Lung (tissue), 12 donors: ENCODE results near the gene PCBP3. TPM values are rescaled to one million over a fixed set of nuclear protein-coding genes. Genes with fewer than 3 reads are reported as not detected.

Source experiments
- ATAC-seq: fragments of 200-7000 bp; cut with Tn5 transposase; one replicate; pipeline ENCODE4 v1.9.1; 2020; ENCODE audit warnings: moderate number of reproducible peaks; ENCODE audit not compliant: insufficient read depth, low FRiP score
- DNase-seq, 3 donors: peaks; one replicate each; pipeline ENCODE4 v3.0.0-alpha.2; 2013 to 2017
- H3K27ac ChIP-seq, 2 donors: one replicate each; pipeline ENCODE4 v1.5.1; 2013; ENCODE audit warnings: mild to moderate bottlenecking in 2 of 2, moderate library complexity in 2 of 2, control low read depth in 1 of 2, inconsistent platforms in 1 of 2, low read depth in 1 of 2, low read length in 1 of 2
- H3K27me3 ChIP-seq, 3 donors: one replicate each; pipeline ENCODE4 v1.5.1; 2013; ENCODE audit warnings: low read length in 2 of 3; ENCODE audit not compliant: control insufficient read depth in 3 of 3, insufficient read depth in 3 of 3
- H3K36me3 ChIP-seq, 4 donors: one replicate each; pipeline ENCODE4 v1.5.1; 2013; ENCODE audit warnings: low read length in 4 of 4, mild to moderate bottlenecking in 1 of 4, moderate library complexity in 1 of 4; ENCODE audit not compliant: control insufficient read depth in 4 of 4, insufficient read depth in 4 of 4
- H3K4me1 ChIP-seq, 5 donors: one replicate each; pipeline ENCODE4 v1.5.1; 2013; ENCODE audit warnings: low read length in 5 of 5, mild to moderate bottlenecking in 2 of 5, moderate library complexity in 1 of 5; ENCODE audit not compliant: control insufficient read depth in 5 of 5, insufficient read depth in 5 of 5
- H3K4me3 ChIP-seq: one replicate; pipeline ENCODE4 v1.5.1; 2013; ENCODE audit warnings: mild to moderate bottlenecking, control low read depth, moderate library complexity
- H3K9ac ChIP-seq, 2 donors: one replicate each; pipeline ENCODE4 v1.5.1; 2013; ENCODE audit warnings: low read length in 2 of 2, control low read depth in 1 of 2; ENCODE audit not compliant: insufficient read depth in 1 of 2
- H3K9me3 ChIP-seq, 4 donors: one replicate each; pipeline ENCODE4 v1.5.1; 2013; ENCODE audit warnings: low read length in 3 of 4, mild to moderate bottlenecking in 1 of 4, moderate library complexity in 1 of 4; ENCODE audit not compliant: control insufficient read depth in 4 of 4, insufficient read depth in 3 of 4
- WGBS, 2 donors: extraction: QIAGEN DNeasy Blood & Tissue Kit; methylation state at CpG; one replicate each; pipeline ENCODE4 v1.1.7; 2013; 5-methylcytosine and 5-hydroxymethylcytosine counted together
- polyA plus RNA-seq, 2 donors: library from polyadenylated mRNA; stranded (reverse); fragments of 200-250 nt; gene quantifications; one replicate each; pipeline ENCODE4 v1.2.1, GENCODE V29; 2013
- total RNA-seq, 2 donors: library from RNA; depleted of rRNA in 1 of 2; stranded (reverse); fragments of >200 nt in 1 of 2; gene quantifications; one replicate each; pipeline ENCODE4 v1.2.1, GENCODE V29; 2014 to 2021
- TF ChIP-seq, protein P1 (sequence below): IDR thresholded peaks from 2 replicates; pipeline ENCODE4 v1.5.1; 2012; ENCODE audit warnings: mild to moderate bottlenecking; ENCODE audit errors: control extremely low read depth, extremely low read depth
- donor health status: control.
- donor health status: control.
- donor health status: Bipolar disorder and iron deficiency.
- donor health status: healthy.
- donor health status: DM: yes; HTN: yes; CAD: no.

The PCBP3 gene
- total and polyA plus RNA-seq, 4 donors: 1.6 to 8.2 (median 3.1) TPM

DNA sequence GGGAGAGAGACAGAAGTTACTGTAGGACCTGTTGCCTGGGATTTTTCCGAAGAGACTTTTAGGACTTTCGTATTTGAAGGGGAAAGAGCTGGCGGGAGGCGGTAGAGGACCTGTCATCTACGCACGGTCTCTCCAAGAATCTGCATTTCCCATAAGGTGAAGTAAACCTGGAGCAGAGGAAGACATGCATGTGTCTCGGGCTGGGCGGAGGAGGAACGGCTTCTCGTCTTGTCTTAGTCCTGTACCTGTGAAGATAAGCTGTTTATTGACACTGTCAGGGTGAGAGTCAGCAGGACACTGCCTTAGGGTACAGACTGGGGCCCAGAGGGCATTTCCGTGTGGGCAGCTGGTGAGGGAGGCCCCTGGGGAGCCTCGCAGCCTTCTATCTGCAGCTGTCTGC, 214.7 kb downstream of the PCBP3 start:
- ATAC-seq: no peak
- TF ChIP-seq, protein P1, sequence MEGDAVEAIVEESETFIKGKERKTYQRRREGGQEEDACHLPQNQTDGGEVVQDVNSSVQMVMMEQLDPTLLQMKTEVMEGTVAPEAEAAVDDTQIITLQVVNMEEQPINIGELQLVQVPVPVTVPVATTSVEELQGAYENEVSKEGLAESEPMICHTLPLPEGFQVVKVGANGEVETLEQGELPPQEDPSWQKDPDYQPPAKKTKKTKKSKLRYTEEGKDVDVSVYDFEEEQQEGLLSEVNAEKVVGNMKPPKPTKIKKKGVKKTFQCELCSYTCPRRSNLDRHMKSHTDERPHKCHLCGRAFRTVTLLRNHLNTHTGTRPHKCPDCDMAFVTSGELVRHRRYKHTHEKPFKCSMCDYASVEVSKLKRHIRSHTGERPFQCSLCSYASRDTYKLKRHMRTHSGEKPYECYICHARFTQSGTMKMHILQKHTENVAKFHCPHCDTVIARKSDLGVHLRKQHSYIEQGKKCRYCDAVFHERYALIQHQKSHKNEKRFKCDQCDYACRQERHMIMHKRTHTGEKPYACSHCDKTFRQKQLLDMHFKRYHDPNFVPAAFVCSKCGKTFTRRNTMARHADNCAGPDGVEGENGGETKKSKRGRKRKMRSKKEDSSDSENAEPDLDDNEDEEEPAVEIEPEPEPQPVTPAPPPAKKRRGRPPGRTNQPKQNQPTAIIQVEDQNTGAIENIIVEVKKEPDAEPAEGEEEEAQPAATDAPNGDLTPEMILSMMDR: no peak
- Histone ChIP-seq H3K36me3 (no peaks in the 10 kb centered on the region), H3K9me3 (peaks cover 0 to 2% (median 0%) of the 10 kb centered on the region in 4 donors), H3K4me1 (no peaks in the 10 kb centered on the region), H3K27ac (no peak overlapping the region), H3K4me3 (no peak overlapping the region), H3K9ac (no peak overlapping the region), H3K27me3 (no peaks in the 10 kb centered on the region)
- WGBS, 2 donors: 93 to 94% methylated on average over 12 of the region's 12 CpGs
- DNase-seq: no peak

DNA sequence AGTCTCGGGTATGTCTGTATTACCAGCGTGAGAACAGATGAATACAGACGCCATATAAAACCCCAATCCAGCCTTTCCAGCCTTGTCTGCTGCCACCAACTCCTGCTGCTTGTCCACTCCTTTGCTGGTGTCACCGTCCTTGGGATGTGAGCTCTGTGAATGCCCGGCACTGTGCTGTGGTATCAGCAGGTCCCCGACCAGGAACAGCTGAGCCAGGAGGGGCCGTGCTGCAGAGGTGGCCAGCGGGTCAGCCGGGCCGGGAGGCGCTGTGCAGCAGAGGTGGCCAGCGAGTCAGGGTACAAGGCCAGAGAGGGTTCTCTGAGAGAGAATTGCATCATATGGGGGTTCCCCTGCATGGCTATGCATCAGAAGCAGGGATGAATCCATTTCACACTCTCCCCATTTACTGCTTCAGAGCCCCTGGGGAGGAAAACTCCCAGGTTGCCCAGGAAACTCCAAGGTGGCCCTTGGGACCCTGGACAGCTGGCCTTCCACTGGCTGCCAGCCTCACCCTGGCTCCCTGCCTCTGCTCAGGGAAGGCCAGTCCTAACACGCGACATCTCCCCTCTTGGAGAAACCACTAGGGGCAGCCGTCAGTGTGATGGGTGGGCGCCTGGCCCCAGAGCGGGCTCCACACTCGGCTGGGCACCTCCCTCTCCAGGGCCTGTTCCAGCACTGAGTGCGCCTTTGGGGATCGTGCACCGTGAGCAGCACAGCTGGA, 215.7 kb downstream of the PCBP3 start:
- no peak overlapping the region for H3K27ac ChIP-seq

DNA sequence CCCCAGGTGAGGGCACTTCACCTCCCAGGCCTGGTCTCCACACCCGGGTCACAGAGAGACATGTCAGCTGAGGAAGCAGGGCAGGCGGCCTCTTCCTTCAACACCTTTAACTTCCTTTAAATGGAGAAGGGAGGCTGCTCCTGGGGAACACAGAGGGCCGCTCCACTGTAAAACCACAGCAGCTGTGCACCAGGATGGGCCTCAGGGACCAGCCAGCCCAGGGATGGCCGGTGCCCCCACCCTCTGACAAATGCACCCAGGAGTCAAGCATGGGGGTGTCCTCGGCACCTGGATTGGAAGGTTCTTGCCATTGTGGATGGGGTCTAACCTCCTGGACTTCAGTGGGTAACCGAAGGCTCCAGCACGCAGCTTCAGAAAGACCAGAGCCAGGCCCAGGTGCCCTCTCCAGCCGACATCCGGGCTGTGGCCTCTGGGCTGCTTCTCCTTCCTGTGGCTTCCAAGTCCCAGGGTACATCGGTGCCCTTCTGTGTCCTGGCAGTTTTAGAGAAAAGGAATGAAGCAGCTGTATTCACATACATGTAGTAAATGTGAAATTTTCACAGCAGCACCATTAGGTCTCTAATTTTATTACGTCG, 216.3 kb downstream of the PCBP3 start:
- no peak for ATAC-seq
- Histone ChIP-seq H3K9me3 (peaks cover 0 to 2% (median 0%) of the 10 kb centered on the region in 4 donors), H3K4me1 (no peaks in the 10 kb centered on the region), H3K4me3 (no peak overlapping the region), H3K27me3 (no peaks in the 10 kb centered on the region), H3K9ac (no peak overlapping the region), H3K27ac (no peak overlapping the region), H3K36me3 (no peaks in the 10 kb centered on the region)
- WGBS, 2 donors: 82 to 87% methylated on average over 12 of the region's 12 CpGs
- TF ChIP-seq, protein P1: no peak
- DNase-seq: no peak

More for the DNA sequence above, 215.7 kb downstream of the PCBP3 start:
- no peak overlapping the region for H3K9ac ChIP-seq
- TF ChIP-seq, protein P1: no peak
- H3K4me1 ChIP-seq: no peaks in the 10 kb centered on the region
- peaks cover 0 to 2% (median 0%) of the 10 kb centered on the region in 4 donors for H3K9me3 ChIP-seq
- H3K36me3 ChIP-seq: no peaks in the 10 kb centered on the region
- 91 to 92% methylated on average over 21 of the region's 21 CpGs for WGBS, 2 donors
- H3K27me3 ChIP-seq: no peaks in the 10 kb centered on the region
- no peak for DNase-seq
- no peak for ATAC-seq
- H3K4me3 ChIP-seq: no peak overlapping the region
